Measurements from ENCODE around the gene PMF1. TPM values are rescaled to one million over a fixed set of nuclear protein-coding genes. Genes with fewer than 3 reads are reported as not detected.

Gene PMF1
- total and polyA plus RNA-seq, 2 of the 13 experiments (the other 11 are each of a cell fraction or from before 2014, with no cell fraction given): 72.5 to 89.0 TPM

- TF ChIP-seq HDAC1 (CRISPR knock-in tag; IDR thresholded peaks at IDR 0.05) (no peak), NBN (conservative IDR thresholded peaks at IDR 0.05) (no peak), ERF (CRISPR knock-in tag; IDR thresholded peaks at IDR 0.05) (no peak)
Measured at GRCh38 chr1:156270314-156270713, 57.5 kb downstream of the PMF1 start (continued).

- CTCF ChIA-PET (ENCODE audit: low intra/inter-chr PET ratio, low total read pairs): no interaction called here
- DNase-seq (ENCODE audit: low spot score): no peak
- Histone ChIP-seq H3K4me3 (replicated peaks in 1 of 3; ENCODE audit: insufficient read depth in 1 of 3, low read depth in 2 of 3, low read length in 3 of 3) (no peak overlapping the region), H2AFZ (ENCODE audit: low read length) (no peak overlapping the region), H4K20me1 (ENCODE audit: insufficient read depth, low read length) (peaks cover 11% of the 10 kb centered on the region), H3K9me3 (ENCODE audit: low read length) (no peaks in the 10 kb centered on the region), H3K4me1 (ENCODE audit: insufficient read depth, low read length) (peaks cover 19% of the 10 kb centered on the region), H3K9ac (ENCODE audit: insufficient read depth, low read depth, low read length) (no peak overlapping the region), H3K27ac (ENCODE audit: extremely low read length, insufficient read depth, low read length) (no peak overlapping the region), H3K4me2 (ENCODE audit: low read depth, low read length) (no peak overlapping the region), H3K79me2 (ENCODE audit: insufficient read depth, low read length) (peaks cover 32% of the 10 kb centered on the region), H3K36me3 (replicated peaks in 1 of 2; ENCODE audit: control insufficient read depth in 1 of 2, insufficient read depth in 2 of 2, low read length in 2 of 2) (peaks cover 39 to 84% of the 10 kb centered on the region in 2 experiments), H3K27me3 (ENCODE audit: control insufficient read depth in 1 of 2, insufficient read depth in 2 of 2, low read length in 2 of 2) (no peaks in the 10 kb centered on the region)
- FAIRE-seq: no peak
- in situ Hi-C loops (cut with HindIII; ENCODE audit: extremely low pct_ligation_motif_present, low pct_unique_long_range_greater_than_20kb): no loop called here
- ATAC-seq: no peak
- POLR2A ChIA-PET: no interaction called here
- intact Hi-C loops (cut with micrococcal nuclease; ENCODE audit: unreplicated experiment): no loop called here
- TF ChIP-seq HNF4G (IDR thresholded peaks at IDR 0.05; ENCODE audit: borderline replicate concordance, low read depth, low read length): no peak
- TF ChIP-seq HNF4G (CRISPR knock-in tag; IDR thresholded peaks at IDR 0.05; ENCODE audit: borderline replicate concordance, low read depth): no peak
- no peak for TF ChIP-seq PRPF4 (IDR thresholded peaks at IDR 0.05; ENCODE audit: low read depth, low read length, poor library complexity, severe bottlenecking)
- TF ChIP-seq ZNF34 (CRISPR knock-in tag; IDR thresholded peaks at IDR 0.05; ENCODE audit: borderline replicate concordance): no peak
- TF ChIP-seq PBX3 (CRISPR knock-in tag; IDR thresholded peaks at IDR 0.05; ENCODE audit: borderline replicate concordance): no peak
- TF ChIP-seq STAT5B (CRISPR knock-in tag; IDR thresholded peaks at IDR 0.05): no peak
- TF ChIP-seq ZNF180 (CRISPR knock-in tag; IDR thresholded peaks at IDR 0.05; ENCODE audit: borderline replicate concordance, low read depth): no peak
- BruUV-seq (replicated peaks): no TSS peak
Measured at GRCh38 chr1:156276532-156276931, 63.7 kb downstream of the PMF1 start.

All from HepG2 (cell line).